SH-SY5Y (cell line): ENCODE data around the gene SLC44A5.

Experiments used
- GATA2 ChIP-seq: IDR thresholded peaks from 2 replicates; pipeline ENCODE4 v1.6.1; 2011; ENCODE audit warnings: mild to moderate bottlenecking, low read depth, low read length
- GATA3 ChIP-seq: IDR thresholded peaks from 2 replicates; pipeline ENCODE4 v1.6.1; 2011; ENCODE audit warnings: low read depth, mild to moderate bottlenecking, low read length, moderate library complexity

DNA sequence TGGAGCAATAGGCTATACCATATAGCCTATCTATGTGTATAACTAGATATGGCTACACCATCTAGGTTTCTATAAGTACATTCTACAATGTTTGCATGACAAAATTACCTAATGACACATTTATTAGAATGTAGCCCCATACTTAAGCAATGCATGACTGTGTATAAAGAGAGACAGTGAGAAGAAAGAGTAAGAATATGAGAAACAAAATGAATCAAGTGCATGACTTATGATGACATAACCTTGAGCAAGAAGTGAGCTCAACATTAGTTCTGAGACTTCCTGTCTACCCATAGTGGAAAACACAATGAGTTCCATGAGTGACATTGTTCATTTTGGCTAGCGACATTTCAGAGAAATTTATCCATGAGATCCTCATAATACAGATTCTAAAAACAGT lies 10.1 kb downstream of the SLC44A5 start:
- TF ChIP-seq GATA2 (no peak), GATA3 (no peak)
